Kidney glomerular epithelial cell (primary cell): ENCODE data around the gene ZC3H4.
"Not testable (repeated sequence)": the region's sequence is repeated elsewhere in the genome, so short reads cannot be mapped to it uniquely, and the experiment has no call there.

Experiments
- DNase-seq: peaks from one replicate; lab custom pipeline; 2025; lab: John Stamatoyannopoulos, UW

The ZC3H4 gene

DNA sequence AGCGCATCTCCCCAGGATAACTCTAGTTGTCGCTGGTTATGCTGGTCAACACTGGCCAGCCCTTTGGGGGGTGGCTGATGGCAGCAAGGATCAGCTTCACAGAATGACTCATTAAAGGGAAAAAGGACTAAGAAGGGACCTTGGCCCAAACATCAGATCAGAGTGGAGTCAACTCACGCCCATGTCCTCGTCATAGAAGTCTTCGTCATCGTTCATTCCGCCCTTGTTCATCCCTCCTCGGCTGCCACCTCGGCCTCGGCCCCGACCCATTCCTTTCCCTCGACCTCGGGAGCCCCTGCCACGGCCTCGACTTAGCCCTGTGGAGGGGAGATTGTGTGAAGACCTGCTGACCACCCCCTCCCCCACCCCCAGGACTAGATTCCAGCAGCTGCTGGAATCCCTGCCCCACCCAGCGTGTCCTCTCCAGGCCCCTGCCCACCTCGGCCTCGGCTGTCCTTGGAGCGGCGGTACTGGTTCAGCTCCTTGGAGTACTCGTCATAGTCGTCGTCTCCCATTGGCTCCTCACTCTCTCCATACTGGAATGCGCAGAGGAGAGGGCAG, 28.6 kb downstream of the ZC3H4 start:
- no peak for DNase-seq

DNA sequence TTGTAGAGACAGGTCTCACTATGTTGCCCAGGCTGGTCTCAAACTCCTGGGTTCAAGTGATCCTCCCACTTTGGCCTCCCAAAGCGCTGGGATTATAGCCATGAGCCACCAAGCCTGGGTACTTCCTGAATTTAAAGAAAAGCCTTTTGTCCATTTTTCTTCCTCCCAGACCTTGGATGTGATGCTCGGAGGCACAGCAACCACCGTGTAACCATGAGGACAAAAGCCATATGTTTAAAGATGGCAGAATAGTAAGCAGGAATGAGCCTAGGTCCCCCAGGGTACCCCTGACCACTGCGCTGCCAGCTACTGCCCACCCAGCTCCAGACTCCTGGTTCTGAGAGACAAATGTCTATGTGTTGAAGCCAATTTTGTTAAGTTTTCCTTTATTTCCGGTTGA, 31.1 kb downstream of the ZC3H4 start:
- DNase-seq, result no peak

DNA sequence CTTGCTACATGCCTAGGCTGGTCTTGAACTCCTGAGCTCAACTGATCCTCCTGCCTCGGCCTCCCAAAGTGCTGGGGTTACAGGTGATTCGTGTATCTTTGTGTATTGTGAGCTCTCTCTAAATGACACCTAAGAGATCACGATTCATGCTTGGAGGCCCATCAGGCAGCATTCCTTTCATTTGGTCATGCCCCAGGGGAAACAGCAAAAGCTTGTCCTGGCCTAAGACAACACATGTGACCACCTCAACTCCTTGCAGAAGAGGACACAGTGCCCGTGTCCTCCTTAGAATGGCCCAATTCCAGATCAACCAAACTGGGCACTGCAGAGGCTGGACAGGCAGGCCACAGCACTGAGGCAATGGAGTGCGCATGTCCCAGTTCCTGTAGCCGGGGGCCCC, 32.5 kb downstream of the ZC3H4 start:
- peak; percentile 8 for DNase-seq

DNA sequence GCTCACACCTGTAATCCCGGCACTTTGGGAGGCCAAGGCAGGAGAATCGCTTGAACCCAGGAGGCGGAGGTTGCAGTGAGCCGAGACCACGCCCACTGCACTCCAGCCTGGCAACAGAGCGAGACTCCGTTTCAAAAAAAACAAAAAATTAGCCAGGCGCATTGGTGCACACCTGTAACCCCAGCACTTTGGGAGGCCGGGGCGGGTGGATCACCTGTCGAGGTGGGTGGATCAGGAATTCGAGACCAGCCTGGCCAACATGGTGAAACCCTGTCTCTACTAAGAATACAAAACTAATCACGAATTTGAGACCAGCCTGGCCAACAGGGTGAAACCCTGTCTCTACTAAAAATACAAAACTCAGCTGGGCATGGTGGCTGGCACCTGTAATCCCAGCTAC, 35.2 kb downstream of the ZC3H4 start:
- DNase-seq, result not testable (repeated sequence)

DNA sequence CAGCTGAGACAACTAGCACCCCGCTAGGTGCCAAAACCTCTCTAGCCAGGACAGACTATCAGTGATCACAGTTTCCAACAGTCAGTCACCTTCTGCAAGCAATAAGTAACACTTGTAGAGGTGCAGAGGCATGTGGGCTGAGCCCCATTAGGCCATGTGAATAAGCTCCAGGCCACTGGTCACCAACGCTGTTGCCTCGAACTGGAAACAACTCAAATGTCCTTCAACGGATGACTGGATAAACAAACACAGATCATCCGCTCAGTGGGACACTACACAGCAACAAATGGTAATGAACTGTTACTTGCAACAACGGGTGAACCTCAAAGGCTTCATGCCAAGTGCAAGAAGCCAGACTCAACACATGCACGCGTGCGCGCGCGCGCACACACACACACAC, 37.6 kb downstream of the ZC3H4 start:
- peak; percentile 72 for DNase-seq

DNA sequence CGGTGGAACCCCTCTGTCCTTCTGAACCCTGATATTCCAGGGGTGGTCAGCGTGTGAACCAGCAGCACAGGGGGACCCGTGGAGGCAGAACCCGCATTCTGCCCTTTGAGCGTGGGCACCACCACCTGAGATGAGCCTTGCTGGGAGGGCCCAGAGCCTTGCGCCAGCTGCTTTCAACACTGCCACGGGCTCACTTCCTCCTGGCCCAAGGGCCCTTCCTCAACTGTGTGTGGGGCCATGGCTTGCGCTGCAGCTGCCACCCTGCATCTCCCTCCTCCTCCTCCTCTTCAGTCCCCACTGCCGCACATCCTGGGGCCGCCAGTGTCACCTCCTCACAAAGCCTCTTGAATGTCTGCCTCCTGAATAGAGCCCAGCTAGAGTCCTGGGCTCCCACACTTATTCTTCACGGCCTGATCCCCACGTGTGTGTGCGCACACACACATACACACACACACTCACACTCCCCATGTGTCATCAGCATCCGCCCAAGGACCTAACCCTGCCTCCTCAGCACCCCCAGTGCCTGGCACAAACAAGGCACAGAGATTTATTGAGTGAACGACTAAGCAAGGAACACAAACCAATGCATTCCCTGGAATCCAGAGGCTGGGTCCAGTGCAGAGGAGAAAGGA, 38.3 kb downstream of the ZC3H4 start:
- DNase-seq, result no peak

DNA sequence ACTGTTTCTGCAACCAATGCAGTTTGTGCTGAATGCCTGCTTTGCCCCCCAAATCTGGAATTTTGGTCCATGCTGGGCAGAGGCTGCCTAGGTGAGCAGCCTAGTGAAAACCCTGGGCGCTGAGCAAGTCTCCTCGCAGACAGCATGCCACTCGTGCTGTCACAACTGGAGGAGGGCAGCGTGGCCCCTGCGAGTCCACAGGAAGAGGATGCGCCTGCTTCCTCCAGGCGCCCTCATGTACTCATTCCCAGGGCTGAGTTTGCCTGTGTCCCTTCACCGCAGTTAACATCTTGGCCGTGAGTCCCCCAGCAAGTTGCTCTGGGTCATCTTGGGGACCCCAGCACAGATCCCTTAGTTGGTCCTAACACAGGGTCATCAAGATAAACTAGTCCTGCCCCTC, 39.0 kb downstream of the ZC3H4 start:
- no peak for DNase-seq

DNA sequence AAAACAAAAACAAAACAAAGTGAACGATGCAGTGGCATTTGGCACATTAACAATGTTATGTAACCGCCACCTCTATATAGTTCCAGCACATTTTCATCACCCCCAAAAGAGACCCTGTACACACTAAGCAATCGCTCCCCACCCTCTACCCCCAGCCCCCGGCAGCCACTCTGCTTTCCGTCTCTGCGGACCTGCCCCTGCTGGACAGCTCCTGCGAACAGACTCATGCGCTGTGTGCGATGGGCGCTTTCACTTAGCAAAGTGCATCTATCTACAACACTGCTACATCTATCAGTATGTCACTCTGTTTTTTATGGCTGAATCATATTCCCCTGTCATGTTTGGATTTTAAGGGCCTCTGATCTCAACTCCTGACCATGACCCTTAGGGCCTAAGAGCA, 40.0 kb downstream of the ZC3H4 start:
- no peak for DNase-seq

DNA sequence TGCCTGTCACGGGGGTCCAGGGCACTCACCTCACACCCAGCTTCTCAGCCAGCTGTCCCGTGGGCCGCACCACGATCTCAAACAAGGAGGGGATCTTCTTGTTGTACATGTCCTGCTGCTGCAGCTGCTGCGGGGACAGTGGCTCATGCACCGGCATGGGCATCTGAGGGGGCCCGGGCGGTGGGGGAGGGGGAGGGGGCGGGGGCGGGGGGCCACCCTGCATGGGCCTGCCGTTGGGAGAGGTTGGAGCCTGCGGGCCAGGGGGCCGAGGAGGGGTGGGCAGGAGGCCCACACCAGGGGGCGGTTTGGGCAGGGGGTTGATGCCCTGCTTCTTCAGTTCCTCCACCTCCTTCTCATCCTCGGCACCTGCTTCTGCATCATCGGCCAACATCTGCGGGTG, 41.3 kb downstream of the ZC3H4 start:
- no peak for DNase-seq

DNA sequence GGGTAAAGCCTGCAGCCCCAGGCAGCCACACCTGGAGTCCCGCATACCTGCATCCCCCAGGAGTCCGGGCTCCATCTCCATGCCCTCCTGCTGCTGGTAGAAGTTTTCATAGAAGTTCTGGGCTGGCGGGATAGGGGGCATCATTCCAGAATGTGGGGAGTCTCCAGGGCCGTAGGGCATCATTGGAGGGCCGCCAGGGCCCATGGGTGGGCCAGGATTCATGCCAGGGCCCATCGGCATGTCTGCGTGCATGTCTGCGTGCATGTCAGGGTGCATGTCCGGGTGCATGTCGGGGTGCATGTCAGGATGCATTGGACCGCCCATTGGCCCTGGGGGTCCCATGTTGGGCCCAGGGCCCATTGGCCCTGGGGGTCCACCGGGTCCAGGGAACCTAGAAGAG, 41.8 kb downstream of the ZC3H4 start:
- no peak for DNase-seq

DNA sequence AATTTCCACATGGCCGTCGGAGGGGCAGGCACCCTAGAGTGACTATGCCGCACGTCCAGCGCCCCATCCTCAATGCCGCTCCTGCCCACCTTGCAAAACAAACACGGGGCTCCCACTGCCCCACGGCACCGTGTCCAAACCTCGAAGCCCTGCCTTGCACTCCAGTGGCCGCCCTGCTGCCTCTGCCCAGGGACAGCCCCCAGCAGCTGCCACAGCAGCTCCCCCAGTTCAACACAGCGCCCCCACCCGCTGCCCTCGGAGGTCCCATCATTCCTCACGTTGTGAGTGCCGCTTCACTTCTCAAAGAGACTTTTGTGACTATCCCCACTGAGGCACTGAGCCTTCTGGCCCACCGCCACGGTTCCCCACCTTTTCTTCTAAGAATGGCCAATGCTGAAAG, 42.8 kb downstream of the ZC3H4 start:
- no peak for DNase-seq

DNA sequence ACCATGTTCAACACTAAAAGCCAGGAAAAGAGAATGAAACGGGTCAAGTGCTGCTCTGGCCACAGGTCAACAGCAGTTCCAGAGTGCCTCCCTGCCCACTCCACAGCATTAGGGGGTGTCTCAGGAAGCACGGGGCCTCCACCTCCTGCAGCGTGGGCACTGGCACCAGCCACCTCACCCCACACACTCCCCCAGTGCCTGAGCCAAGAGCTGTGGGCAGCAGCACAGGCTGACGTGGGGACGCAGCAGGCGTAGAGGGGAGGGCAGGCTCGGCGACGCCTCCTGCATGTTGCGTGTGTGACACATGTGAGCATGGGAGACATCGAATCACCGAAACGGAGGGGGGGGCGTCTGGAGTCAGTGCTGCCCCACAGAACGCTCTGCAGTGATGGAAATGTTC, 43.8 kb downstream of the ZC3H4 start:
- DNase-seq, result no peak

DNA sequence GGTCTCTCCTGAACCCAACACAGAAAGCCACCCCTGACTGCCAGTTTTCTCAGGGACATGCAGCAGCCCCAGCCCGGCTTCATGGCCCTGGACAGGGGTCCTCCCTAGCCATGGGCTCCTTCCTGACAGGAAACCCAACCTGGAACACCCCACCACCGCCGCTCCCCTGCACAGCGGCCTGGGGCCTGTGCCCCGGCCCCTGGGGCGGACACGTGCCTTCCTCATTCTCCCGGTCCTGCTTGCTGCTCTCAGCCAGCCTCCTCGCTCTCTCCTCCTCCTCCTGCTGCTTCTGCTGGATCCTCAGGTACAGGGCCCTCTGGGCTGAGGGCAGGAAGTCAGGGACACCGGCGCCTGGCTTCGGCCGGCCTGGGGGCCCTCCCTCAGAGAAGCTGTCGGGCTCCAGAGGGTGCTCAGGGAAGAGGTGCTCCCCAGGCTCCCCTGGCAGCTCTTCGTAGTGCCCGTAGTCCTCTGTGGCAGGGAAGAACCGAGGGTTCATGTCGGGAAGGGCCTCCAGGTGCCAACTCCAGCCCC, 44.6 kb downstream of the ZC3H4 start:
- DNase-seq, result no peak

DNA sequence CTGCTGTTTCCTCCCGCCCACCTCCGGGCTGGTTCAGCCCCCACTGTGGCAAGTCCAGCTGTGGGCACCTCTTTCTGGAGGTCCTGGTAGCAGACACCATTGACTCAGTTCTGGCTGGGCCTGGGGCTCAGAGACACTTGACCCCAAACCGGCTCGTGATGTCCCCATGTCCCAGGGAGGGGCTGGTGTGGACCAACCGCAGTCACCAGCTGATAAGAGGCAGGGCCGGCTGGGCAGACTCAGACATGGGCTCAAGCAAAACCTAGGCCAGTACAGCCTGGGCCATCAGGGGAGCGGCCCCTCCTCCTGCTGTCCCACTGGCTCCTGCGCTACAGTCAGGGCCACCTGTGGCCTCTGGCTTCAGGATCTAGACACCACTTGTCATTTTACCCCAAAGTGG, 45.3 kb downstream of the ZC3H4 start:
- no peak for DNase-seq

DNA sequence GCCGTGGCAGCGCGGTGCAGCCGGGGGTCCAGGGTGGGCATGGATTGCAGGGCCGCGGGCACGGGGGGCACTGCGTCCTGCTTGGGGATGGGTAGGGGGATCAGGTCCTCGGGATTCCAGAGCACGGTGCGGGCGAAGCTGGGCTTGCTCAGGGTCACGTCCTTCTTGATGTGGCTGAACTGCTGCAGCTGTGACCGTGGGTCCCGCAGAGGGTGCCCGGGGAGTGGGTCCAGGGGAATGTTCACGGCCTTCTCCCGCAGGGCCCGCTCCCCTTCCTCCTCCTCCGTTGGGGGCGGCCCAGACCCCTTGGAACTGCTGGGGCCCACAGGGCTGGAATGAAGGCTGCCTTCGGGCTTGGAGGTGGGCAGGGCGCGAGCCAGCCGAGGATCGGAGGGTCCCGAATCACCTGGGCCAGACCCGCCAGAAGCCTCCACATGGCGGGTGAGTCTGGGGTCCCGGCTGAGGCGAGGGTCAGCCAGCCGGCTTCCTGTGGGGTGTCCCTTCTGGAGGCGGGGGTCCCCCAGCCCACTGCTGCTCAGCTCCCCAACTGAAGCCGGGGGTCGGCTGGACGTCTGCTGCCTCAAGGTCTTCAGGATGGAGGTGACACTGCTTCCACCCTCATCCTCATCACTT, 46.2 kb downstream of the ZC3H4 start:
- no peak for DNase-seq

DNA sequence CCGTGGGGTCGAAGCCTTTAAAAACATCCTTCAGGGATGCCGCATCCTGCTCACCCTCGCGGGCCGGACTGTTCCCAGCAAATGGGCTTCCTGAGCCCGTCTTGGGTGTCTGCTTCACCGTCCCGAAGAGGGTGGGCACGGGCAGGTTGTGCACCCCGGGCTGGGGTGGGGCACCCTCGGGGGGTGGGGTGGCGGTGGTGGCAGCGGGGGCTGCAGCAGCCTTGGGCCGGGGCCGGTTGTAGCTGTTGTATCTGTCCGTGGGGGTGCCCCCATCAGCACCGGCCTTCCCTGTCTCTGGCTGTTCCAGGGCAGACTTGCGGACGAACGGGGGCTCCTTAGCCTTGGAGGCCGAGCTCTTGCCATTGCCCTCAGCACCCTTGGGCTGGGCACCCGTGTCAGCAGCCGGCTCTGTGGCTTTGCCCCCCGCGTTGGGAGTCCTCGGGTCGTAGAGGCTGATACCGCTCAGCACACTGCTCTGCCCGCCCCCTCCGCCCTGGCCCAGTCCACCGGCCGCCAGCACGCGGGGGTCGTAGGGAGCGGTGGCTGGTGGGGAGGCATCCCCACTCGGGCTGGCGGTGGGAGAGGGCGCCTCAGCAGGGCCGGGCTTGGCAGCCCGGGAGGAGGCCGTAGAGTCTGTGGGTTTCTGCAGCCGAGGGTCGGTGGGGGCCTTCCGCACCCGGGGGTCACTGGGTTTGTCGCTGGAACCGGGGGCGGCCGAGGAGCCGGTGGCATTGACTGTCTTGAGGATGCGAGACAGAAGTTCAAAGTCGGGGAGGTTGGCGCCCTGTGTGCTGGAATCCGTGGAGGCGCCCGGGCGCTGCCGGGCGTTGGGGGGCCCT, 47.0 kb downstream of the ZC3H4 start:
- DNase-seq, result no peak

DNA sequence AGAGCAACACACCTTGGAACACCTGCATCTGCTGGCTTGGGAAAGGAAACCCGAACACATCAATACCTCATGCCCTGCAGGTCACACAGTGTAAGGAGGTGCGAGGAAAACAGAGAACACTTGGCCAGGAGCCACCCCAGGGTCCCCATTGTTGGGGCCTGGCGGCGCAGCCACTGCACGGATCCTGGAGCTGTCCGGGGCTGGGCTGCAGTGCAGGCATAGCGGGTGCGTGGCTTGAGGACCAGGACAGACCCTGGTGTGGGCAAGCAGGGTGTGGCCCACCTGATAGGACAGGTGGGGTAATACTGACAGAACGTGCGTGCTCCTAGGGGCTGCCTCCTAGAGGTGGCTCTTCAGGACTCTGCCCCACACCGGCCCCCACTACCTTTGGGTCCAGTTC, 48.3 kb downstream of the ZC3H4 start:
- DNase-seq, result no peak

DNA sequence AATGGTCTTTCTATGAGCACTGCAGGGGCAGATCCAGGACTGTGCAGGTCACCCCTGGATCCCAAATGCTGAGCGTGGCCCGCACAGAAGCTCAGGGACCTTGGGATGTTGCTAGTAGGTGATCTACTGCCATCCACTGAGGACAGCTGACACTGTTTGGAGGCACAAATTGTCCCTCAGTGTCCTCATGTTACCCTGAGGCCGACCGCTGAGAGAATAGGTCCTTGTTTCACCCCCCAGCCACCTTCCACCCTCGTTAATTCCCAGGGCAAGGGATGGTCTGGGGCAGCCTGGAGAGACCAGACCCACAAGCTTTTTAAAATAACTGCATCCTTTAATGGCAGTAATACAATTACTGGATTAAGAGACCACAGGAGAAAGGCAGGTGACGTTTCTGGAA, 49.7 kb downstream of the ZC3H4 start:
- no peak for DNase-seq

DNA sequence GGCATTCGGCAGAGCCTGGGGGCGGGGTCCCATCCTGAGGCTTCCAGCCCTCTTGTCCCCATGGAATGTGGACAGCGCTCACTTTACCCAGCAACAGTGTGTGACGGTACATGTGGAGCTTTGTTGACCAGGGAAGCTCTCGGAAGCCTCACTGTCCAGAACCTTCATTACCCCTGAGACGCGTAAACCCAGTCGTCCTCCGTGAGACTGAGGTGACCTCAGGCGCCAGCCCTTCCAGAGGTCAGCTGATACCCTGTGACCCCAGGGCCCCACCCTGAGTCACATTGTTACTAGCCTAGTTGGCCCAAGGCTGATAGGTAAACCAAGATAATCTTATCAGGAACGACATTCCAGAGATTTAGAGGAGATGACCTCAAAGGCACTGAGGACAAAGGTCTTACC, 55.0 kb downstream of the ZC3H4 start:
- DNase-seq, result no peak

DNA sequence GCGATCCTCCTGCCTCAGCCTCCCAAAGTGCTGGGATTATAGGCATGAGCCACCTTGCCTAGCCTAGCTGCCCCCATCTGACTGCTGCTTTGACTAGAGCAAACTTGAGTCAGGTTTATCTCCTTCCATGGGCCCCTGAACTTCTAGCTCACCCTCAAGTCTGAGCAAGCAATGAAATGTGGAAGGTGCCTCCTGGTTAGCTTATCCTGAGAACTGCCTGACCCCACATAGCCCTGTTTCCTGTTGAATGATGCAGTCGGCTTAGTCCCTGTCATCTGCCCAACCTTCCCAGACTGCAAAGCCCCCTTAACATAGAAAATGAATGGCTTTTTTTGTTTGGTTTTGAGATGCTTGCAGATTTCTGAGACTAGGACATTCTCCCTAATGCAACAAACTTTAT, 56.2 kb downstream of the ZC3H4 start:
- DNase-seq, result no peak

DNA sequence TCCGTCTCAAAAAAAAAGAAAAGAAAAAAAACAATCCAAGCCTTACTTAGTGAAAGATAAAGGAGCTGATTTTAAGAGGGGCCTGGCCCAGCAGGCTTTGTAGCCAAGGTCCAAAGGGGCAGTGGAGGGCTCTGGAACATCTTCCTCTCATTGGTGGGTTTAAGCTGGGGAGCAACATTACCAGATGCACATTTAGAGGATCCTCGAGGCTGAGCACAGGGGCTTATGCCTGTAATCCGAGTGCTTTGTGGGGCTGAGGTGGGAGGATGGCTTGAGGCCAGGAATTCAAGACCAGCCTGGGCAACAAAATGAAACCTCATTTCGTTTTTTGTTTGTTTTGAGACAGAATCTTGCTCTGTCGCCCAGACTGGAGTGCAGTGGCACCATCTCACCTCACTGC, 57.2 kb downstream of the ZC3H4 start:
- DNase-seq, result no peak

DNA sequence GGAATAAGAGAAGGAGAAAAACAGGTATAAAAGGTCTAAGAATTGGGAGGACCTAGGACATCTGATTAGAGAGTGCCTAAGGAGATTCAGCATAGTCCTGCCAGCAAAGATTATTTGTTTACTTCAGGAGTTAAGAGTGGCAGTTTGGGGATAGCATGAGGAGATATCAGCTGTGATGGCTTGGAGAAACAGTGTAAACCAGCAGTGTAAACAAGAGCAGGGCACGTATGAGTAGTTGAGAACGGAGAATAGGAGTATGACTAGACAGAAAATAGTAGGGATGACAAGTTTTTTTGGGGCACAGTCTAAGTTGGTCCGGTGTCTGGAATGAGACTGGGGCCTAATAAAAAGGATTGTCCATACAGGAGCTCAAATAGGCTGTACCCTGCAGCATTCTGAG, 63.0 kb downstream of the ZC3H4 start:
- not testable (repeated sequence) for DNase-seq

DNA sequence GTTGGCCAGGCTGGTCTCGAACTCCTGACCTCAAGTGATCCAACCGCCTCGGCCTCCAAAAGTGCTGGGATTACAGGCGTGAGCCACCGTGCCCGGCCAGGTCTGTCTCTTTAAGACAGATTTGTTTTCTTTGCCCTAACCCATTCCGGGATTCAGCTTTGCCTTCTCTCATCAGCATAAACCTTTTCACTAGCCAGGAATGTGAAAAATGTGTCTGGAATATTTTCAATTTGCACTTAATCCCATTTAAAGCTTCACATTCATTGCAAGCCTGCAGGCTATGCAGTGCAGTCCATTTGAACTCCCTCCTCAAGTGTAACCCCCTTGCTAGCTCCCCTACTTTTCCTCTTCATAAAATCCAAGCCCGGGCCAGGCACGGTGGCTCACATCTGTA, 64.3 kb downstream of the ZC3H4 start:
- DNase-seq, result peak; percentile 44
